Fibroblast of mammary gland (primary cell): ENCODE data around the gene RRP9.
A peak's percentile ranks its signal among the peaks of the same experiment; 100 is the strongest.

Source experiments
- DNase-seq: peaks from one replicate; pipeline ENCODE4 v3.0.0-alpha.2; 2010; ENCODE audit warnings: low read depth
- H3K4me3 ChIP-seq: 2 replicates; pipeline ENCODE4 v1.5.1; 2011; ENCODE audit warnings: low read depth, mild to moderate bottlenecking, low read length, moderate library complexity; ENCODE audit not compliant: control insufficient read depth
- TF ChIP-seq, protein P1 (sequence below): conservative IDR thresholded peaks from 2 replicates; pipeline ENCODE4 v1.5.1; 2011; ENCODE audit warnings: low read depth, low read length, inconsistent platforms; ENCODE audit not compliant: control insufficient read depth, insufficient read depth

RRP9 gene

DNA sequence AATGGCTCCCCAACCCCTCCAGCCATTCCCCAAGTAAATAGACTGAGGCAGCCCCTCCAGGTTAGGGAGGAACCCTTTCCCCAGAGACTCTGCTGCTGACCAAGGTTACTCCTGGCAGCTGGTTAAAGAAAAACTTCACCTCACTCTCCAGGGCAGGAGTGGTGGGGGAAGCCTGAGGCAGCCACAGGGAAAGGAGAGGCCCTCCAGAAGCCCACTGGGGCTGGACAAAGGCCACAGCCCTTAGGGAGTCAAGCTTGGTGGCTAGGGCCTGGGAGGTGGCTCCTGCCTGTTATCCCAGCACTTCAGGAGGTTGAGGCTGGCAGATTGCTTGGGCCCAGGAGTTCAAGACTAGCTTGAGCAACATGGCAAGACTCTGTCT, 42.6 kb upstream of the RRP9 start:
- no peak for DNase-seq
- TF ChIP-seq, protein P1, sequence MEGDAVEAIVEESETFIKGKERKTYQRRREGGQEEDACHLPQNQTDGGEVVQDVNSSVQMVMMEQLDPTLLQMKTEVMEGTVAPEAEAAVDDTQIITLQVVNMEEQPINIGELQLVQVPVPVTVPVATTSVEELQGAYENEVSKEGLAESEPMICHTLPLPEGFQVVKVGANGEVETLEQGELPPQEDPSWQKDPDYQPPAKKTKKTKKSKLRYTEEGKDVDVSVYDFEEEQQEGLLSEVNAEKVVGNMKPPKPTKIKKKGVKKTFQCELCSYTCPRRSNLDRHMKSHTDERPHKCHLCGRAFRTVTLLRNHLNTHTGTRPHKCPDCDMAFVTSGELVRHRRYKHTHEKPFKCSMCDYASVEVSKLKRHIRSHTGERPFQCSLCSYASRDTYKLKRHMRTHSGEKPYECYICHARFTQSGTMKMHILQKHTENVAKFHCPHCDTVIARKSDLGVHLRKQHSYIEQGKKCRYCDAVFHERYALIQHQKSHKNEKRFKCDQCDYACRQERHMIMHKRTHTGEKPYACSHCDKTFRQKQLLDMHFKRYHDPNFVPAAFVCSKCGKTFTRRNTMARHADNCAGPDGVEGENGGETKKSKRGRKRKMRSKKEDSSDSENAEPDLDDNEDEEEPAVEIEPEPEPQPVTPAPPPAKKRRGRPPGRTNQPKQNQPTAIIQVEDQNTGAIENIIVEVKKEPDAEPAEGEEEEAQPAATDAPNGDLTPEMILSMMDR, result no peak
- H3K4me3 ChIP-seq, result no peak overlapping the region

DNA sequence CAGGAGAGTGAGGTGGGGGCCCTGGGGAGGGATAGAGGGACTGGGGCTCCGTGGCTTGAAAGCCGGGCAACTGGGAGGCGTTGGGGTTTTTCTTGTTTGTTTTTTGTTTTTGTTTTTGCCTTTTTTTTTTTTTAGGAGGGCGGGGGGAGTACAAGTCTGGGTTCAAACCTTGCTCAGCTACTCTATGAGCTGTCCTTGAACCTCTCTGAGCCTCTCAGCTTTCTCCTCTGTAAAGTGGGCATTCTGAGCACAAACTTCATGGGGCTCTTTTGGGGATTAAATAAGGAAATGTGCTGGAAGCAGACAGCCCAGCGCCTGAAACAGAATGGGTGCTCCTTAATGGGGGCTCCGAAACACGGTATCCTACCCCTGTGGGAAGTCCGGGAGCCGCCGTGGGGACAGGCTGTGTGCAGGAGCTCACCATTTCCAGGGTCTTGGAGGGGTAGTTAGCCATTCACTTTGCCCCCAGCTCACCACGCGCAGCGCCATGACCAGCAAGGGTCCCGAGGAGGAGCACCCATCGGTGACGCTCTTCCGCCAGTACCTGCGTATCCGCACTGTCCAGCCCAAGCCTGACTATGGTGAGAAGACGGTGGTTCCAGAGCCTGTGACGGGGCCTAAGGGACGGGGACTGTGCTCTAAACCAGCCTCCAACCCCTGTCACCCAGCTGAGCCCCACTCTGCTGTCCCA, 42.0 kb upstream of the RRP9 start:
- peak overlapping the region; percentile 65 for H3K4me3 ChIP-seq
- DNase-seq, result no peak
- TF ChIP-seq, protein P1, result no peak

DNA sequence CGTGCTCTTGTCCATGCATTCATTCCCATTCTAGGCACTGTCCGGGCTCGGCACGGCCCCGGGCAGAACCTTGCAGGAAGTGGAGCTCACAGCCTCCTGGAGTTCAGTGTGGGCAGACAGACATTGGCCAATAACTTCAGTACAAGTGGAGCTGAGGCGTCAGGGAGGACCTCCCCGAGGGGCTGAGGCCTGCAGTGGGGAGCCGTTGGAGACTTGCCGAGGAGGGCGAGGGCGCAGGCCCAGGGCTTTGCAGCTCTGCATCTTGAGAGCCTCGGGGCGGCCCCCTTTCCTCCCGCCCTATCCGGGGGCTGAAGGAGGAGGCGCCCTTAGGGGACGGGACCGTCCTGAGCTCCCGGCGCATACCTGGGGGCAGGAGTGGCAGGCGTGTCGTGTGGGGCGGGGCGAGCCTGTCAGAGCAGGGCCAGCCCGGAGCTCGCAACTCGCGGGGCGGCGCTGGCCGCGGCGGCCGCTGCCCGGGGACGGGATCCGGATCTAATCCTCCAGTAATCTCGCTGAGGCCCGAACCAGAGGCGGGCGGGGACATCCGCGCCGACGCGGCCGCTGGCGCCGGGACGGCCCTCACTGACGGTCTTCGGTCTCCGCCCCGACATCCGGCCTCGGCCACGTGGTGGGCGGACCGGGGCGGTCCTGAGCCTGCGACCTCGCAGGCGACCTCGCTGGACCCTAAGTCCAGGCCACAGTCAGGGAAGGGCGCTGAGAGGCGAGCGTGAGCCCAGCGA, 41.3 kb upstream of the RRP9 start, which contains the start of gene ACY1:
Gene ACY1 (plus strand): TSS at position 698 of the 740 bp plus-strand sequence. CDS start 530 bp downstream, outside the sequence.
- TF ChIP-seq, protein P1, result no peak
- DNase-seq, result peak; percentile 86
- H3K4me3 ChIP-seq, result peak within 1 kb of the TSS; percentile 65

DNA sequence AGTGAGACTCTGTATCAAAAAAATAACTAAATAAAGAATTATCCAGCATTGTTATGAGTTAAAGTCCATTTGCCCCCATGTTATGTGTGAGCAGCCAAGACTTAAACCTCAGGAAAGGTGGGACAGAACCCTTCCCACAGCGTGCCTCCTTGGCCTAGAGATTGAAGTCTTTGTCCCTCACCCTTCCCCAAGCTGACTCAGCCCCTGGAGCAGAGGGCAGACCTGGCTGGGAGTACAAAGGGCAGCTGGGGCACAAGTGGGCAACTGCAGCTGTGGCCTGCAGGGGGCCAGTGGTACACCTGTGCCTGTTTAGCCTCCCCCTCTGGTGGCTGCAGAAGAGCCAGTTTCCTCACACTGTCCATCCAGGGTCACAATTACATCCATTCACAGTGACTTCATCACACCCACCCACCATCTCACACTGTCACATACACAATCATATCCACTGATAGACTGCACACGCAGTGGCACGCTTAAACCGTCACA, 40.7 kb upstream of the RRP9 start:
- H3K4me3 ChIP-seq, result peak overlapping the region; percentile 65
- TF ChIP-seq, protein P1, result peak; percentile 45
- no peak for DNase-seq

DNA sequence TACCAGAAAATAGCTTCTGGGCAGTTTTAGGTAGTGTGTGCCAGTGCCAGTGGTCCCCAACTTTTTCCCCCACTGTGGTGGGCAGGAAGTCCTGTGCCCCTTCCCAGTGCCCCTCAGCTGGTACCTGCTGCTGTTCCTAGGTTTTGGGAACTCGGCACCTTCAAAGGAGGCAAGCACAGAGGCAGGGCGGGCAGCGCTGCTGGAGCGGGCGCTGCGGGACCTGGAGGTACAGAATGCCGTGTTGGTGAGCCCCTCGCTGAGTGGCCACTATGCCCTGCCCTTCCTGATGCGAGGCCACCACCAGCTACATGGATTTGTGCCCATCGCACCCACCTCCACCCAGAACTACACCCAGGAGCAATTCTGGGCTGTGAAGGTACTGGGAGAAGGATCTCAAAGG, 38.5 kb upstream of the RRP9 start:
- no peak overlapping the region for H3K4me3 ChIP-seq
- DNase-seq, result no peak
- TF ChIP-seq, protein P1, result no peak

DNA sequence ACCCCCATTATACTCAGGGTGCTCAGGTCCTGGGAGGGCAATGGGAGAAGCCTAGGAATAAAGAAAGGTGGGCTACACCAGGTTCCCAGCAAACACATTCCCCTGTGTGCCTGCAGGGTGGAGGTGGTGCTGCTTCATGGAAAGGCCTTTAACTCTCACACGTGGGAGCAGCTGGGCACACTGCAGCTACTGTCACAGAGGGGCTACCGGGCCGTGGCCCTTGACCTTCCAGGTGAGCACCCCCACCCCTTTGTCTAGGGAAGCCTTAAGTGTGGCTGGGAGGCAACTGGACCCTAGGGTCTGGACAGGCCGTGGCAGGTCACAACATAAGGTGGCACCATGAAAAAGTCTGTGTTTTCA, 36.4 kb upstream of the RRP9 start:
- no peak overlapping the region for H3K4me3 ChIP-seq
- TF ChIP-seq, protein P1, result no peak
- DNase-seq, result no peak
